GM13977 (cell line): ENCODE data around the gene LRRC14B.

Source experiments
- DNase-seq: peaks from one replicate; pipeline ENCODE4 v3.0.0; 2012; ENCODE audit warnings: low spot score
- in situ Hi-C: fragments of 300-500 bp; cut with MboI; formaldehyde crosslinking; loops from one replicate; pipeline ENCODE4 v1.12.0; 2022; ENCODE audit warnings: low sequenced_read_pairs, low pct_unique_long_range_greater_than_20kb, mixed read lengths, inconsistent platforms; ENCODE audit not compliant: unreplicated experiment
- TF ChIP-seq, protein P1 (sequence below): IDR thresholded peaks from 2 replicates; pipeline ENCODE4 v1.5.1; 2012; ENCODE audit warnings: mild to moderate bottlenecking, control low read depth; ENCODE audit not compliant: insufficient read depth; ENCODE audit errors: extremely low read depth, missing control alignments

Gene LRRC14B

DNA sequence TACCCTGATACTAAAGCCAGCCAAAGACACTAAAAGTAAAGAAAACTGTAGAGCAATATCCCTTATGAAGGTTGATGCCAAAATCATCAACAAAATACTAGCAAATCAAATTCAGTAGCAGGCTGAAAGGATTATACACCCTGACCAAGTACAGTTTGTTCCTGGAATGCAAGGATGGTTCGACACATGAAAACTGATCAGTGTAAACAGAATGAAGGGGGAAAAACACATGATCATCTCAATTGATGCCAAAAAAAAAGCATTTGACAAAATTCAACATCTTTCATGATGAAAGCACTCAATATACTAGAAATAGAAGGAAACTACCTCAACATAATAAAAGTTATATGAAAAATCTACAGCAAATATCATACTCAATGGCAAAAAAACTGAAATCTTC, 43.5 kb upstream of the LRRC14B start:
- in situ Hi-C loops: no loop called here
- no peak for DNase-seq
- TF ChIP-seq, protein P1, sequence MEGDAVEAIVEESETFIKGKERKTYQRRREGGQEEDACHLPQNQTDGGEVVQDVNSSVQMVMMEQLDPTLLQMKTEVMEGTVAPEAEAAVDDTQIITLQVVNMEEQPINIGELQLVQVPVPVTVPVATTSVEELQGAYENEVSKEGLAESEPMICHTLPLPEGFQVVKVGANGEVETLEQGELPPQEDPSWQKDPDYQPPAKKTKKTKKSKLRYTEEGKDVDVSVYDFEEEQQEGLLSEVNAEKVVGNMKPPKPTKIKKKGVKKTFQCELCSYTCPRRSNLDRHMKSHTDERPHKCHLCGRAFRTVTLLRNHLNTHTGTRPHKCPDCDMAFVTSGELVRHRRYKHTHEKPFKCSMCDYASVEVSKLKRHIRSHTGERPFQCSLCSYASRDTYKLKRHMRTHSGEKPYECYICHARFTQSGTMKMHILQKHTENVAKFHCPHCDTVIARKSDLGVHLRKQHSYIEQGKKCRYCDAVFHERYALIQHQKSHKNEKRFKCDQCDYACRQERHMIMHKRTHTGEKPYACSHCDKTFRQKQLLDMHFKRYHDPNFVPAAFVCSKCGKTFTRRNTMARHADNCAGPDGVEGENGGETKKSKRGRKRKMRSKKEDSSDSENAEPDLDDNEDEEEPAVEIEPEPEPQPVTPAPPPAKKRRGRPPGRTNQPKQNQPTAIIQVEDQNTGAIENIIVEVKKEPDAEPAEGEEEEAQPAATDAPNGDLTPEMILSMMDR: no peak

DNA sequence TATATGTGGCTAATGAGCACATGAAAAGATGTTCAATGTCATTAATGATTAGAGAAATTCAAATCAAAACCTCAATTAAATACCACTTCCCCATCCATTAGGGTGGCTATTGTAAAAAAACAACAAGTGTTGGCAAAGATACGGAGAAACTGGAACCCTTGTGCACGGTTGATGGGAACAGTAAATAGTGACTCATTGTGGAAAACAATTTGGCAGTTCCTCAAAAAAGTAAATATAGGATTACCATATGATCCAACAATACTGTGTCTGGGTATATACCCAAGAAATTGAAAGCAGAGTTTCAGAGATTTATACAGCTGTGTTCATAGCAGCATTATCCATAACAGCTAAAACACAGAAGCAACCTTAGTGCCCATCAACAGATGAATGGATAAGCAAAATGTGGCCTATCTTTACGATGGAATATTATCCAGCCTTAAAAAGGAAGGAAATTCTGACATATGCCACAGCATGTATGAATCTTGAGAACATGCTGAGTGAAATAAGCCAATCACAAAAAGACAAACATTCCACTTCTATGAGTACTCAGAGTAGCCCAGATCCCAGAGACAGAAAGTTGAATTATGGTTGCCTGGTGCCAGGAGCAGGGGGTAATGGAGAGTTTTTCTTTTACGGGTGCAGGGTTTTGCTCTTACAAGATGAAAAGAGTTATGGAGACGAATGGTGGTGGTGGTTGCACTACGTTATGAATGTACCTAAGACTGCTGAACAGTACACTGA, 41.4 kb upstream of the LRRC14B start:
- in situ Hi-C loops: no loop called here
- TF ChIP-seq, protein P1: no peak
- DNase-seq: no peak

DNA sequence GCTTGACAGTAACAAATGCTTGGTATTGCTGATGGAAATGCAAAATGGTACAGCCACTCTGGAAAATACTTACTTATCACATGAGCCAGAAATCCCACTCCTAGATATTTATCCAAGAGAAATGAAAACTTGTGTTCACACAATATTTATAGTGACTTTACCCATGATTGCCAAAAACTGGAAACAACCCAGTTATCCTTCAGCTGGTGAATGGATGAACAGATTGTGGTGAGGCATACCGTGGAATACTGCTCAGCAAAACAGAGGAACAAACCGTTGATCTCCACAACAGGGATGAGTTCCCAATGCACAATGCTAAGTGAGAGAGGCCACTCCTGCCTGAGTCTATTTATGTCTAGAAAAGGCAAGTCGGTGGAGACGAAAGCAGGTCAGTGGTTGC, 40.5 kb upstream of the LRRC14B start:
- DNase-seq: no peak
- TF ChIP-seq, protein P1: no peak
- in situ Hi-C loops: no loop called here

DNA sequence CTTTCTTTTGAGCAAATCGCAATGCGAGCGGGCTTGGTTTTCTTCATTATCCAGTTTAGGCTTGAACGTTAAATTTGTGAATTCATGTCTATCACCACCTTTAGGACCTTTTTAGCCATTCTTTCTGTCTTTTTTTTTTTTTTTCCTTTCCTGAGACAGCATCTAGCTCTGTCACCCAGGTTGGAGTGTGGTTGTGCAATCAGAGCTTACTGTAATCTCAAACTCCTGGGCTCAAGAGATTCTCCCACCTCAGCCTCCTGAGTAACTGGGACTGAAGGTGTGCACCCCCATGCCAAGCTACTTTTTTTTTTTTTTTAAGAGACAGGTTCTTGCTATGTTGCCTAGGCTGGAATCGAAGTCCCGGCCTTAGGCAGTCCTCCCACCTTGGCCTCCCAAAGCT, 39.2 kb upstream of the LRRC14B start:
- TF ChIP-seq, protein P1: no peak
- in situ Hi-C loops: no loop called here
- no peak for DNase-seq

DNA sequence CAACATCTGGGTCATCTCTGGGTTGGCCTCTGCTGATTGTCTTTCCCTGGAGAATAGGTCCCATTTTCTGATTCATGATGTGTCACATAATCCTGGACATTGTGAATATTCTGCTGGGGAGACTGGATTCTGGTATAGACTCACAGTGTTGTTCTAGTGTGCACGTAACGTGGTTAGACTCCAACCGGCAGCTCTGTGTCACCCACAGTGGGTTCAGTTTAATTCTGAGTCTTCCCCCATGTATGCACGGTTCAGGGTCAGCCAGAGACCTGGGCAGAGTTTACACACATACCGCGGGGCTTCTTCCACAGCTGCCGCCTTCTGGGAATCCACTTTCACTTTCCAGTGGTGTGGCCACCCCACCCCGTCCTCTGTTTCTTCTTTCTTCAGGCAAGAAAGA, 38.0 kb upstream of the LRRC14B start:
- TF ChIP-seq, protein P1: no peak

DNA sequence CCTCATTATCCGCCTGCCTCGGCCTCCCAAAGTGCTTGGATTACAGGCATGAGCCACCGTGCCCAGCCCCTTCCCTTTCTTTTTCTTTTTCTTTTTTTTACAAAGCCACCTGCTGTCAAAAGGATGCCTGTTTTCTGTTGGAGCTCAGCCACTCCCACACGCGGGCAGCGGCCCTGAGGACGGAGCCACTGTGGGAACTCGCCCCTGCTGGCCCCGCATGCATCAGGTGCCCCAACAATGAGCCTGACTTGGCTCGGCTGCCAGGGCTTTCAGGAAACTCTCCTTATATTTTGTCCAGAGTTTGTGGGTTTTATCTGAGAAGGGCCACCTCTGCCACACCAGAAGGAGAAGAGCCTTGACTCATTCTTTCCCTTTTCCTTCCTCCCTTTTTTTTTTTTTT, 37.1 kb upstream of the LRRC14B start:
- in situ Hi-C loops: no loop called here
- no peak for DNase-seq
- TF ChIP-seq, protein P1: no peak

More for the DNA sequence above, 38.0 kb upstream of the LRRC14B start:
- DNase-seq: no peak
- in situ Hi-C loops: no loop called here
